CD4-positive, alpha-beta T cell treated with Interleukin-6 for 4 hours (primary cell): Measurements from ENCODE around the gene KCNJ9.

ENCODE experiments used
- DNase-seq: peaks from one replicate; pipeline ENCODE4 v3.0.0-alpha.2; 2020; ENCODE audit warnings: mixed read lengths

Gene KCNJ9

DNA sequence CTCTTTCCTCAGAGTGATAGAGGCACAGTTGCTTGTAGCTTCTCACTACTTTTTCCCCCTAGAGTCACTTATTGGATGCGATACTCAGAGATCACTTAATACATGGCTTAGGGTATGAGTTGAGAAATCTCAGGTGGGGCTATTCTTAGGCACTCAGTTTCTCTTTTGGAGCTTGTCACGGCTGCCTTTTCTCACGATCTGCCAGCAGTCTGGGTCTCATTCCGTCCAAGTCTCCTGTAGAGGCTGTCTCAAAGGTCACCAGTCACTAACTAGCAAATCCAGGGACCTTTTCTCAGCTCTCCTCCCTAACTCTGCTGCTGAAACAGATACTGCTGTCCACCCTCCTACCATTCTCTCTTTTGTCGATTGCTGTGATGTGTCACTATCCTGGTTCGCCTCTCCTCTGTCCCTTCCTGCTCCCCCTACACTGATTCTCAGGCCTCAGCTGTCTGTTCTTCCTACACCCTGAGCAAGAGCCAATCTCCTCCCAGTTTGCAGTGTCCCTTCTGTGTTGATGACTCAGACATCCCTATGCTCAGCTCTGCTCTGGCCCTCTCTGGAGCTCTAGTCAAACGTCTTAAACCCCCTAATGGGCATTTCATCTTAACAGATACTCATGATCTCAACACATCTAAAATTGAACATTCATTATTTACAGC, 46.7 kb downstream of the KCNJ9 start:
- no peak for DNase-seq

DNA sequence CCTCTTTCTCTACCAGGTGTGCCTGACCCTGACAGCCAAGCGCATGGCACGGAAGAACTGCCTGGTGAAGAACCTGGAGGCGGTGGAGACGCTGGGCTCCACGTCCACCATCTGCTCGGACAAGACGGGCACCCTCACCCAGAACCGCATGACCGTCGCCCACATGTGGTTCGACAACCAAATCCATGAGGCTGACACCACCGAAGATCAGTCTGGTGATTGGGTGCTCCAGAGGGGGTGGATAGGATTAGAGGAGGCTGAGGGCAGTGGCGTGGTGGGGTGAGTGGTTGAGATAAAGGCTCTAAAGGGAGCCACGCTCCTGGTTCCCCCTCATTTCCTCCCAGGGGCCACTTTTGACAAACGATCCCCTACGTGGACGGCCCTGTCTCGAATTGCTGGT, 47.3 kb downstream of the KCNJ9 start:
- no peak for DNase-seq

DNA sequence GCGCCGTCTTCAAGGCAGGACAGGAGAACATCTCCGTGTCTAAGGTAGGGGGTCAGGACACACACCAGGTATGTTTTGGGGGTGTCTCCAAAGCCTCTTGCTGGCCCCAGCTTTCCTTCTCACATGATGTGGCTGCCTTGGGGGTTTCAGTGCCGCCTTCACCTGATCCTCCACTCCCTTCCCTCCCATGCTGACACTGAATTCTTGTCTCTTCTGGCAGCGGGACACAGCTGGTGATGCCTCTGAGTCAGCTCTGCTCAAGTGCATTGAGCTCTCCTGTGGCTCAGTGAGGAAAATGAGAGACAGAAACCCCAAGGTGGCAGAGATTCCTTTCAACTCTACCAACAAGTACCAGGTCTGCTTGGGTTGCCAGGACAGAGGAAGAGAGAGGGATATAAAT, 47.7 kb downstream of the KCNJ9 start:
- DNase-seq, result no peak

- DNase-seq, result no peak
Measured at GRCh38 chr1:160129558-160129957, 48.2 kb downstream of the KCNJ9 start.

- DNase-seq, result no peak
Measured at GRCh38 chr1:160129966-160130365, 48.6 kb downstream of the KCNJ9 start.

- DNase-seq, result no peak
Measured at GRCh38 chr1:160130486-160130885, 49.1 kb downstream of the KCNJ9 start.

GRCh38 chr1:160130939-160131338, 49.6 kb downstream of the KCNJ9 start:
- no peak for DNase-seq

DNA sequence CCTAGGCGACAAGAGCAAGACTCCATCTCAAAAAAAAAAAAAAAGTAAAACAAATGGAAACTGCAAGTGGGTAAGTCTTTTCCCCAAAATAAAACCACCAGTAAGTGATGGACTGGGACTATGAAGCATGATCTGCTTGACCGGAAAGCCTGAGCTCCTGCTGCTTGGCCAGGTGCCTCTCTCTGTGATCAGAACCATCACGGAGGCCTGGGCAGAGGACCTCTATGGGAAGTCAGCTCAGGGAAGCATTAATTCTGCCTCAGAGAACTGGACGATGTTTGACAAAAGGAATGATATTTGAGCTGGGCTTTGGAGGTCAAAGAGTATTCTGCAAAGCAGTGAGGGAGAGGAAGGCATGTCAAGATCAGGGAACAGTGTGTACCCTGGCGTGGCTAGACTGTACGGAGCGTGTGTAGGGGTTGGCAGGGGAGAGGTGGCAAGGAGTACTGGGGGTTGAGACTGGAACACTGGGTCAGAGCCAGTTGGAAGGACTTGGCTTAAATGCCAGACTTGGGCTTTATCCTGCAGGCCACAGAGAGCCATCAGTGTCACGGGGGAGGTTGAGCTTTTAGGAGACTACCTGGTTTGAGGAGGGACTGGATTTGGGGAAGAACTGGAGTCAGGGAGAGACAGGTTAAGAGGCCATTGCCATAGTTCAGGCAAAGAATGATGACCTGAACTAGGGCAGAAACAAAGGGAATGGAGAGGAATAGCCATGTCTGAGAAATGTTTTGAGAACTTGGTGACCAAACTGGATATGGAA, 50.6 kb downstream of the KCNJ9 start:
- no peak for DNase-seq

DNA sequence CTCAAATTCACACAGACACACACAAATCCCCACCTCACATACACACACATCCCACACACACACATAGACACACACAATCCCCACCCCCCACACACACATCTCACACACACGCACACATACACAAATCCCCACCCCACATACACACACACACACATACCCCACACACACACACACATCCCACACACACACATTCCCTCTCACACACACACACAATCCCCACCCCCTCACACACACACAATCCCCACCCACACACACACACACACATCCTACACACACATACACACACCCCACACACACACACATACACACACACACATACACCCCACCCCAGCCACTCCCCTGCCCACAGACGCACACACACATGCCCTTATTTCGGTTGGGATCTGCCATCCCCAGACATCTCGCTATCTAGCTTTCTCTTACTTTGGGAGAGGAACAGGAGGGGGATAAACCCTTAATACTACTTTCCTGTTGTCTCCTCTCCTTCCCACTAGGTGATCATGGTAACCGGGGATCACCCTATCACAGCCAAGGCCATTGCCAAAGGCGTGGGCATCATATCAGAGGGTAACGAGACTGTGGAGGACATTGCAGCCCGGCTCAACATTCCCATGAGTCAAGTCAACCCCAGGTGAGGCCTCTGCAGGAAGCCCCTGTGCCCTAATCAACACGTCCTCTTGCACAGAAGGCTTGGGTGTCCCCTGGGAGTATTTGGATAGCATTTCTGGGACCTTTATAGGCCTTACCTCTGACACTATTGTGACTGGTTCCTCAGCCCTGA, 52.8 kb downstream of the KCNJ9 start:
- no peak for DNase-seq

GRCh38 chr1:160134791-160135572, 53.6 kb downstream of the KCNJ9 start:
- DNase-seq, result no peak

GRCh38 chr1:160136121-160136925, 55.0 kb downstream of the KCNJ9 start:
- no peak for DNase-seq

DNA sequence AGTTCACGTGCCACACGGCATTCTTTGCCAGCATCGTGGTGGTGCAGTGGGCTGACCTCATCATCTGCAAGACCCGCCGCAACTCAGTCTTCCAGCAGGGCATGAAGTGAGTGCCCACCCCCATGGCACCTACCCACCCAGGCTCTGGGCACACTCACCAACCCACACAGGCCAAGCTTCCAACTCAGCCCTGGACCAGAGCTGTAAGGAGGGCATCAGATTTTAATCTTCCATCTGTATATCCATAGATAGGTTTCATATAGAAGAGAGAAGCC, 55.5 kb downstream of the KCNJ9 start:
- no peak for DNase-seq

DNA sequence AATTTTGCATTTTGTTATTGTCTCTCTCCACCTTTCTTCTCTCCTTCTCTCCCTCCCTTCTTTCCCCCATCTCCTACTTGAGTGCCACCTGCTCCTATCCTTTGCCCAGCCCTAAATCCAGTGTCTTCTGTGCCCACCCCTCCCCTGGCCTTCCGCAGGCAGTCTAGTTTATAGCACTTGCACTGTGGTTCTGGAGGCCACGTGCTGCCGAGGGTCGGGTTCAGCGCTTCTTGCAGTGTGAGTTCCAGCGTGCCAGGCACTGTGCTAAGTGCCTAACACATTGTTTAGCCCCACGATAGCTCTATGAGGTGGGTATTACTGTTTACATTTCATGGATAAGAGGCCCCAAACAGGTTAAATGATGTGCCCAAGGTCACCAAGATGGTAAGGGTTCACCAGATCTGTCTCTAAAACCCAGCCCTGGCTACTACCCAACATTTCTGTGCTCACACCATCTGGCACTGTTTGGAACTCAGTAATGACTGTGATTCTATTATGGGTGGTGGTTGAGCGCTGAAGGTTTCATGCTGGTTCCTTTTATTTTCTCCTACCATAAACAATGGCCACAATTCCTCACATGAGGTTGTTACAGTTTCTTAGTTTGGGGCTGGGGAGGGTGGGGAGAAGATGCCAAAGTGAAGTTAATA, 56.0 kb downstream of the KCNJ9 start:
- no peak for DNase-seq

DNA sequence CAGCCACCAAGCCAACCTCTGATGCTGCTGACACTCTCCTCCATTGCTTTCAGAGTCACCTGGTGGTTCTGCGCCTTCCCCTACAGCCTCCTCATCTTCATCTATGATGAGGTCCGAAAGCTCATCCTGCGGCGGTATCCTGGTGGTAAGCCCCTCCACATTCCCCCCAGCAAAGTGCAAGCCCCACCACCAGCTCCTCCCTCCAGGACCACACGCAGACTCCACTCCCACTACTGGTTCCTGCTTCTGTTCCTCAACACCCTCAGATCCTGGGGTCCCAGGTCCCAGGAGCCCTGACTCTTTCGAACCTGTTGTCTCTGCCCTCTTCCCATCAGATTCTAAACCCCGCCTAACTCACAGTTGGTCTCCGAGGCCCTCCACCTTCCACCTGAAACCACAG, 58.5 kb downstream of the KCNJ9 start:
- DNase-seq, result no peak
